ENCODE measurements around the gene GFPT1. TPM values are rescaled to one million over a fixed set of nuclear protein-coding genes. Genes with fewer than 3 reads are reported as not detected.

The GFPT1 gene
- total and polyA plus RNA-seq, 2 experiments from 2014 or later: 60.8 to 62.0 TPM

- no peak for TF ChIP-seq ZNF462 (CRISPR knock-in tag; IDR thresholded peaks at IDR 0.05)
- no peak for TF ChIP-seq NANOG (IDR thresholded peaks at IDR 0.05; ENCODE audit: borderline replicate concordance)
- no peak for TF ChIP-seq JUNB (IDR thresholded peaks at IDR 0.05; ENCODE audit: unreplicated experiment)
- no peak for TF ChIP-seq ETS1 (IDR thresholded peaks at IDR 0.05)
- TF ChIP-seq CTCF (conservative IDR thresholded peaks at IDR 0.05; ENCODE audit: low read depth in 2 of 2): no peak
- TF ChIP-seq, protein P1, sequence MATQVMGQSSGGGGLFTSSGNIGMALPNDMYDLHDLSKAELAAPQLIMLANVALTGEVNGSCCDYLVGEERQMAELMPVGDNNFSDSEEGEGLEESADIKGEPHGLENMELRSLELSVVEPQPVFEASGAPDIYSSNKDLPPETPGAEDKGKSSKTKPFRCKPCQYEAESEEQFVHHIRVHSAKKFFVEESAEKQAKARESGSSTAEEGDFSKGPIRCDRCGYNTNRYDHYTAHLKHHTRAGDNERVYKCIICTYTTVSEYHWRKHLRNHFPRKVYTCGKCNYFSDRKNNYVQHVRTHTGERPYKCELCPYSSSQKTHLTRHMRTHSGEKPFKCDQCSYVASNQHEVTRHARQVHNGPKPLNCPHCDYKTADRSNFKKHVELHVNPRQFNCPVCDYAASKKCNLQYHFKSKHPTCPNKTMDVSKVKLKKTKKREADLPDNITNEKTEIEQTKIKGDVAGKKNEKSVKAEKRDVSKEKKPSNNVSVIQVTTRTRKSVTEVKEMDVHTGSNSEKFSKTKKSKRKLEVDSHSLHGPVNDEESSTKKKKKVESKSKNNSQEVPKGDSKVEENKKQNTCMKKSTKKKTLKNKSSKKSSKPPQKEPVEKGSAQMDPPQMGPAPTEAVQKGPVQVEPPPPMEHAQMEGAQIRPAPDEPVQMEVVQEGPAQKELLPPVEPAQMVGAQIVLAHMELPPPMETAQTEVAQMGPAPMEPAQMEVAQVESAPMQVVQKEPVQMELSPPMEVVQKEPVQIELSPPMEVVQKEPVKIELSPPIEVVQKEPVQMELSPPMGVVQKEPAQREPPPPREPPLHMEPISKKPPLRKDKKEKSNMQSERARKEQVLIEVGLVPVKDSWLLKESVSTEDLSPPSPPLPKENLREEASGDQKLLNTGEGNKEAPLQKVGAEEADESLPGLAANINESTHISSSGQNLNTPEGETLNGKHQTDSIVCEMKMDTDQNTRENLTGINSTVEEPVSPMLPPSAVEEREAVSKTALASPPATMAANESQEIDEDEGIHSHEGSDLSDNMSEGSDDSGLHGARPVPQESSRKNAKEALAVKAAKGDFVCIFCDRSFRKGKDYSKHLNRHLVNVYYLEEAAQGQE (IDR thresholded peaks at IDR 0.05; ENCODE audit: unreplicated experiment): no peak
- no peak for TF ChIP-seq ZNF331 (CRISPR knock-in tag; IDR thresholded peaks at IDR 0.05; ENCODE audit: low read depth)
Observed at GRCh38 chr2:69397234-69397633, 10.2 kb upstream of the GFPT1 start (continued).

Data from GM23338 (cell line).